GM20431 (cell line): ENCODE data around the gene ZNF813.

Experiments
- in situ Hi-C: fragments of 300-500 bp; cut with MseI, MboI; formaldehyde crosslinking; loops from one replicate; pipeline ENCODE4 v1.15.0; 2020; ENCODE audit warnings: low sequenced_read_pairs; ENCODE audit not compliant: unreplicated experiment

ZNF813 gene

DNA sequence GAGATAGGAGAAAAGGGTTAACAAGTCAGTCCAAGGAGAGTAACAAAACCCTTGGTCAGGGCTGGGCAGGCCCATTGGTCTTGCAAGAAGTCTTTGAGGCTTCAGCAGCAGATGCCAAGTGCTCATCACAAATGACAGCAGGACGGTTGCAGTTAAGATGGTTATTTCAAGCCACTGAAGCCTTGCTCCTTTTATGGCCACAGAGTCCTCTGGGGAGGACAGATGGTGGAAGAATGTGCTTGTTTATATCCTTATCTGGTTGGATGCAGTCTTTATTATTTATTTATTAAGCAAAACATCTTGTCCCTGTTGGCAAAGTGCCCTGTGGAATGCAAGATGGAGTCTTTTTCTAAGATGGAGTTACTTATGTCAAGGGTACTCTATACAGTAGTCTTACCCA lies 51.2 kb downstream of the ZNF813 start:
- in situ Hi-C loops, result no loop called here

DNA sequence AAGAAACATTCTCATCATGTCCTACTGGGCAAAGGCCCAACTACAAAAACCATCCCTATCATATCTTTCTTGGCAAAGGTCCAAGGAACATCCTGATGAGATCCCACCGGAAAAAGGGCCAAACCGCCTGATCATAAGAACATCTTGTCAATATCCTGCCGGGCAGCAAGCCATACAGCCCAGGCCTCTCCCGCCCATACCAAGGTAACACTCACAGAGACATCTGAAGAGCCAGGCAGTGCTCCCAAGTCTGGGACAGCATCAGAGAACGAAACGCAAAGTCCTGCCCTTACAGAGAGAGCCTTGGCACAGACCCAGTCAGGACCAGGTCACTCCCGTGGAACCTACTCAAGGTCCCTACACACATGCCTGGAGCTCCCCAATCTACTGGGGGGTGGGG lies 51.9 kb downstream of the ZNF813 start:
- in situ Hi-C loops, result no loop called here

GRCh38 chr19:53520163-53520546 lies 52.6 kb downstream of the ZNF813 start:
- in situ Hi-C loops, result no loop called here

DNA sequence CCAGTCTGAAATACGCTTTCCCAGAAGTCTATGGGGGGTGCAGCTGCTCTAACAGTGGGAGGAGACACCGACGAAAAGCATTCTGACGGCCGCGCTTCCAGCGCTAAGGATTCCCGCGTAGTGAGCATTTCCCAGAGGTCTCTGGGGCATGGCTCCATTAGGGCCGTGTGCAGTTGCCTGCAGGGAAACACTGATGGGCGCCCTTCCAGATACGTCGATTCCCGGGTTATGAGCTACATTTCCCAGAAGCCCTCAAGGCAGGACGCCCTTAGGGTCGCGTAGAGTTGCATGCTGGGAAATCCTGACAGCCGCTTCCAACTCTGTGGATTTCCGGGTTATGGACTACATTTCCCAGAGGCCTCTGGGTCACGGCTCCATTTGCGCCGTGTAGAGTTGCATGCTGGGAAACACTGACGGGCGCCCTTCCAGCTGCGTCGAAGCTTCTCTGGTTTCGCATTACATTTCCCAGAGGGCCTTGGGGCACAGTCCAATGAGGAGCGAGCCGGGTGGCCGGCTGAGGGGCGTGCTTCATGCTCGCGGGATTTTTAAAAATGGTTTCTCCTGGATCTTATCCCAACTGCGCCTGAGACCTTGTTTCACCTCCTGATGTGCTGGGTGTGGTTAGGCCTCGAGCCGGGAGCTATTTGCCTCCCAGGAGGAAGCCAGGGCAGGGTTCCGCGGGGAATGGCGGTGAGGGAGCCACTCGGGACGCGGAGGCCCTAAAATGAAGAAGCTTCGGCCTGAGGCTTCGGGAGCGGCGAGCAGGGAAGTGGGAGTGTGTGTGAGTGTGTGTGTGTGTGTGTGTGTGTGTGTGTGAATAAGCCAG lies 53.2 kb downstream of the ZNF813 start:
- in situ Hi-C loops, result no loop called here

DNA sequence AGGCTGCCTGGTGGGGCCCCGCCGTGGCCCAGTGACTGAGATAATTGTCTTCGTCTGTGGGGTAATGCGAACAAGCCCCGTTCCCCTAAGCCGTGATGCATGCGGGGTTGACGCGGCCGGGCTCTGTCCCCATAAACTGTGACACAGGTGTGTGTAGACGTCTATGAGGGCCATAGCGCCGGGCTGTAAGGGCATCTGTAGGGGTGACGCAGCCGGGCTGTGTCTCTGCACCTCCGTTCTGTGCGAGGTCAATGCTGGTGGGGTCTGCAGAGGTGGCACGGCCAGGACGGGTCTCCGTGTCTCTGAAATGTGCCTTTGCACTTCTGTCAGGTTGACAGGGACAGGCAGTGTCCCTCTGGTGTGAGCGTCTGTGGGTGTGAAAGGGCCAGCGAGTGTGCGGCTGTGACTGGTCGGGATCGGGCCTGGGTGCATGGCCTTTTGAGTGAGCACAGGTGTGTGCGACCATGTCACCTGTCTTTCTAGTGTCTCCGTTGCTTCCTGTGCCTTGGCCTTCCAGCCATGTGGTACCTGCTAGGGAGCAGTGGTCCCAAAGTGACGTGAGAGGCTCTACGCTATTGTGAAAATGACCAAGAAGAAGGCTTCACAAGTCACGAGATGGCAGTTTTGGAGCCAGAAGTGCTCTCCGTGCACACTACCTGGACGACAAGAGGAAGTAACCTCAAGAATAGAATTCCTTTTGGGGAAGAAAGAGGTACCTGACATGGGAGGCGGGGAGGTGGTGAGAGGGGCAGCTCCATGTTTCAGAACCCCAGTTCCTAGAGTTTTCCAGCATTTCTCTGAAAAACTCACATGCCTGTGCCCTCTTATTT lies 54.1 kb downstream of the ZNF813 start:
- in situ Hi-C loops, result no loop called here

GRCh38 chr19:53525922-53526321 lies 58.4 kb downstream of the ZNF813 start:
- in situ Hi-C loops, result no loop called here

GRCh38 chr19:53530622-53531021 lies 63.1 kb downstream of the ZNF813 start:
- in situ Hi-C loops, result no loop called here

DNA sequence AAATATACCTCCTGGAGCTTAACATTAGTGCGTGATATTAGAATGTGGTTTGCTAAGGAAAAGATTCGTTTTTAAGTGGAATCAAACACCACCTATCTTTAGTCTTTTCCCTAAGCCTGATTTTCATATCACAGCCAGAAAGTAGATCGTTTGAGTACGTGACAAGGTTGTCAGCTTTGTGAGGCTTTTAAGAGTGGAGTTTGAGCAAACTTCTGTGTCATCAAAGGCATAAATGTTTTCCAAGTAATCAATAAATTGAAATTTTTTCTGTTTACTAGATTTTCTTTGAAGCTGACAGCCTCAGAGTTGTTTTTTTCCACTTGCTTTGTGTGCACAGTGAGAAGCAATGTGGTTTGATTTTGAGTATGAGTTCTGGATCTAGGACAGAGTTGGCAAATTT lies 63.9 kb downstream of the ZNF813 start:
- in situ Hi-C loops, result no loop called here

DNA sequence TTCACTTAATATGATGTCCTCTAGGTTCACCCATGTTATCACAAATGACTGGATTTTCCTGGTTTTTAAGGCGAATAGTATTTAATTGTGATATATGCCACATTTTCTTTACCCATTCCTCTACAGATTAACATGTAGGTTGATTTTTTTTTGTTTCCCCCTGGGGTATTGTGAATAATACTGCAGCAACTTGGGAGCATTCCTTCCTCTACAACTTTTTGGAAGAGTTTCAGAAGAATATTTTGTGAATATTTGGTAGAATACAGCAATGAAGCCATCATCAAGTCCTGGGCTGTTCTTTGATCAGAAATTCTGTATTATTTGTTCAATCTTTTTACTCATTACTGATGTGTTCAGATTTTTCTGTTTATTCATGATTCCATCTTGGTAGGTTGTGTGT lies 64.8 kb downstream of the ZNF813 start:
- in situ Hi-C loops, result no loop called here

DNA sequence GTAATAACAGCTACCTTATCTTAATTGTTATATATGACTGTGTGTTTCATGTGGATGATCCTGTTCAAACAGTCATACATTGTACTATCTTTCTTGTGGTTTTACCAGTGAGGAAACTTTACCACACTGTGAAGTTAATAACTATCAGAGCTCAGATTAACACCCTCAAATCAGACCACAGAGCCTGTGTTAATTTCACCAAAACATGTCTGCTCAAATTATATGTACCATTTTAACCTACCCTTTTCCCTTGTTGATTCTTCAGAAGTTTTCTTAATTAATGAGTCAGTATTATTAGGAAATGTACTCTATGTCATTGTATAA lies 68.7 kb downstream of the ZNF813 start:
- in situ Hi-C loops, result no loop called here

DNA sequence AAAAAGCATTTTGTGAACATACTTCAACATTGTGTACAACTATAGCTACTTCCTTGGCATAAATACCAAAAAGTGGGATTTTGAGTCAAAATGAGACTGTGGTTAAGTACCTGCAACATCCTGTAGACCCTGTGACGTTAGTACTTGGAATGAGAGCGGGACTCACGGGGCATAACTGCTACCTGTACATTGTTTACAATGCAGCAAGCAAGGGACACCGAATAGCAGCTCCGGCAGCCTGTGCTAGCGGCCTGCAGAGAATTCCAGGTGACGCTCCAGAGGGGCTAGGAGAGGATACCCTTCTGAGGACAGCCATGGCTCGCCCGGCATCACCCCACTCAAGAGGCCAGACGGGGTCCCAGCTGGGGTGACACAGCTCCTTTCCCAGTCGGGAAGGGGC lies 69.6 kb downstream of the ZNF813 start:
- in situ Hi-C loops, result no loop called here

GRCh38 chr19:53537521-53538377 lies 70.2 kb downstream of the ZNF813 start, which contains the start of gene ZNF331:
Gene ZNF331, plus strand, starts transcription at chr19:53538145. Its CDS starts 31,232 bp downstream, at chr19:53569377.
- in situ Hi-C loops, result no loop called here

DNA sequence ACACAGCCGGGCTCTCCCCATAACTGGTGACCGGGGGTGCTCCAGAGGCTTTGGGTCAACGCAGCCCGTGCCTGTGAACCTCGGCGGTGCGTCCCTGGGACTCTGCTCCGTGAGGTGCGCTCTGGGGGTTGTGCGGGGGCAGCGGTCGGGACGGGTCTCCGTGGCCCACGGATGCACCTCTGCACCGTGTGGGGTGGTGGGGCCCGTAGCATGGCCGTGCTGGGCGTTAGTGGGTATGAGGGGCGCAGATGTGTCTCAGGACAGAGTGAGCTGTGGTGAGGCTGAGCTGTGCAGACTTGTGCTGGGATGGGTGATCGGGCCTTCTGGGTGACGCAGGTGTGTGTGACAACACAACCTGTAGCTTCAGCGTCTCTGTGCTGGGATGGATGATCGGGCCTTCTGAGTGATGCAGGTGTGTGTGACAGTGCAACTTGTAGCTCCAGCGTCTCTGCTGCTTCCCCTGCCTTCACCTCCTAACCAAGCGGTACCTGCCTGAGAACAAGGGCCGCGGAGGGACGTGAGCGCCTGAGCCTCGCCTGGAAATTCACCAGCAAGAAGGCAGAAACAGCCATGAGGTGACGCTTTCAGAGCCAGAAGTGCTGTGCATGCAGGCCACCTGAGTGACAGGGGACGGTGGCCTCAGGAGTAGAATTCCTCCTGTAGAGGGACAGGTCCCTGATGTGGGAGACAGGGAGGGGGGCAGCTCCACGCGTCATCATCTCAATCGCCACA lies 71.0 kb downstream of the ZNF813 start:
- in situ Hi-C loops, result no loop called here

DNA sequence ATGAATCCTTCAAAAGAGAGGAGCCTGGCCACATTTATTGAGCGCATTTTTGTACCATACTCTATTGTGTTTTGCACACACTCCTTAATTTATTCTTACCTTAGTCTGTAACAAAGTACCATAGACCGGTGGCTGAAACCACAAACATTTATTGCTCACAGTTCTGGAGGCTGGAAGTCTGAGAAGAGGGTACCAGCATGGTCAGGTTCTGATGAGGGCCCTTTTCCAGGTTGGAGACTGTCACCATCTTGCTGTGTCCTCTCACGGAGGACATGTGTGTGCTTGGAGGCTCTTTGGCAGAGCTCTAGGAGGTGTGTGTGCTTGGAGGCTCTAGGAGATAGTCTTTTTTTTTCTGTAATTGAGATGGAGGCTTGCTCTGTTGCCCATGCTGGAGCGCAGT lies 72.6 kb downstream of the ZNF813 start:
- in situ Hi-C loops, result no loop called here

DNA sequence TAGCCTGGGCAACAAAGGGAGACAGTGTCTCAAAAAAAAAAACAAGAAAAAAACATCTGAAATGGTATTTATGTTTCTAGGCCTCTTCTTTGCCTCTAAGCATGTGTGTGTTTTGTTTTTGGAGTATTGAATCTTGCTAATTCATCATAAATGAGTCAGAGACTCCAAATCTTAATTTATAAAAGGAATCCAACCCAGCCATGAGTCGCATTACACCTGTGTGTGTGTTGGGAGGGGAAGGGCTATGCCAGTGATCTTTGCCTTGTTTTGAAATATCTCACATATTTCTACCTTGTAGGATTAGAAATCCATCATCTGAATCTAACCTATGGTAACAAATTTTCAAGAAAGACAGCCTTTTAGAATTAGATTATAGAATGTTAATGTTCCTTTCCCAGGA lies 74.4 kb downstream of the ZNF813 start:
- in situ Hi-C loops, result no loop called here

DNA sequence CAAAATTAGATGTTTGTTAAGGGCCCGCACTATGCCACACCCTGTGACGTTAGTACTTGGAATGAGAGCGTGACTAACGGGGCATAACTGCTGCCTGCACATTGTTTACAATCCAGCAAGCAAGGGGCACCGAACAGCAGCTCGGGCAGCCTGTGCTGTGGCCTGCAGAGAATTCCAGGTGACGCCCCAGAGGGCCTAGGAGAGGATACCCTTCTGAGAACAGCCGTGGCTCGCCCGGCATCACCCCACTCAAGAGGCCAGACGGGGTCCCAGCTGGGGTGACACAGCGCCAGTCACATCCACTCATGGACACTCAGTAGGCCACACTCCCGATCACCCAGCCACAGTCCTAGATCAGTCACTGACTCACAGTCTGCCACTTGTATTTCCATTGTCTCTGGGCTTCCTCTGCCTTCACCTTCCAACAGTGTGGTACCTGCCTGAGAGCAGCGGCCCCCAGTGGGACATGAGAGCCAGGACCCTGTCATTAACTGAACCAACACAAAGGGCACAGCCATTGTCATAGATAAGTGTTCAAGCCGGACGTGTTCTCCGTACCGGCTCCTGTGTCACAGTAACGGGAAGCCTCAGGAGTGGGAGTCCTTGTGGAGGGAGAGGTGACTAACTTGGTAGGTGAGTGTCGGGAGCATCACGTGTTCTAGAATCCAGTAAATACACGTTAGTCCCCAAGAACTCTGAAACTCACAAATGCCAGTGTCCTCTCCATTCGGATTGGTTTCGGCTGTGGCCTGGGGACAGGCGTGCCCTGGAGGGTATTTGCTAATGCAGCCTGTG lies 77.9 kb downstream of the ZNF813 start:
- in situ Hi-C loops, result no loop called here
